IMR-90 (cell line): Measurements from ENCODE around the gene CELSR2. TPM values are rescaled to one million over a fixed set of nuclear protein-coding genes. Genes with fewer than 3 reads are reported as not detected.

Experiments
- ATAC-seq: fragments of 200-7000 bp; cut with Tn5 transposase; 2 replicates; pipeline ENCODE4 v1.9.1; 2020; ENCODE audit warnings: low read depth, mild to moderate bottlenecking, moderate library complexity
- BruUV-seq: library from RNA; stranded (reverse); fragments of 400-500 nt; replicated peaks from 2 replicates; lab custom pipeline; 2021; lab: Mats Ljungman, UMichigan
- CTCF ChIA-PET: fragments of 300-600 bp; formaldehyde crosslinking; extraction: SDS; loops from one replicate; lab custom pipeline; 2021; ENCODE audit warnings: antibody characterized with exemption; lab: Yijun Ruan, JAX
- POLR2A ChIA-PET: fragments of 300-600 bp; sonication (Branson Sonifier 250); formaldehyde crosslinking; loops from one replicate; lab custom pipeline; 2022; ENCODE audit warnings: antibody characterized with exemption; ENCODE audit not compliant: unreplicated experiment; lab: Charles Lee
- DNase-seq: peaks from one replicate; pipeline ENCODE4 v3.0.0; 2013
- H2AFZ ChIP-seq: replicated peaks from 2 replicates; pipeline ENCODE3; 2013; ENCODE audit warnings: low read length, mild to moderate bottlenecking; ENCODE audit not compliant: poor library complexity
- H2AK5ac ChIP-seq: 2 replicates; pipeline ENCODE4 v1.6.1; 2013; ENCODE audit warnings: low read depth, low read length, inconsistent platforms
- H2AK9ac ChIP-seq: replicated peaks from 2 replicates; pipeline ENCODE3; 2013; ENCODE audit warnings: mild to moderate bottlenecking, low read depth, low read length, moderate library complexity; ENCODE audit not compliant: poor library complexity
- H2BK120ac ChIP-seq: 2 replicates; pipeline ENCODE4 v1.6.1; 2013; ENCODE audit warnings: low read depth, low read length, inconsistent platforms
- H2BK15ac ChIP-seq: 3 replicates; pipeline ENCODE4 v1.6.1; 2013; ENCODE audit warnings: low read depth, low read length, inconsistent platforms
- H2BK20ac ChIP-seq: 2 replicates; pipeline ENCODE4 v1.6.1; 2013; ENCODE audit warnings: low read depth, mild to moderate bottlenecking, inconsistent platforms, low read length, moderate library complexity
- H2BK5ac ChIP-seq: 2 replicates; pipeline ENCODE4 v1.6.1; 2013; ENCODE audit warnings: mild to moderate bottlenecking, low read depth, low read length, inconsistent platforms; ENCODE audit not compliant: poor library complexity, severe bottlenecking
- H3K14ac ChIP-seq: replicated peaks from 2 replicates; pipeline ENCODE4 v1.6.1; 2013; ENCODE audit warnings: low read depth, low read length, inconsistent platforms
- H3K18ac ChIP-seq: 2 replicates; pipeline ENCODE4 v1.6.1; 2013; ENCODE audit warnings: low read depth, low read length, control low read depth
- H3K23ac ChIP-seq: 2 replicates; pipeline ENCODE4 v1.6.1; 2013; ENCODE audit warnings: low read depth, low read length, inconsistent platforms
- H3K27ac ChIP-seq: 2 replicates; pipeline ENCODE4 v1.5.1; 2013; ENCODE audit warnings: mild to moderate bottlenecking, control low read depth, low read length; ENCODE audit not compliant: insufficient read depth
- H3K27me3 ChIP-seq: 2 replicates; pipeline ENCODE4 v1.6.1; 2013; ENCODE audit warnings: low read length; ENCODE audit not compliant: control insufficient read depth, insufficient read depth
- H3K36me3 ChIP-seq: 2 replicates; pipeline ENCODE4 v1.6.1; 2013; ENCODE audit warnings: low read length, mixed read lengths; ENCODE audit not compliant: control insufficient read depth, insufficient read depth
- H3K4ac ChIP-seq: 2 replicates; pipeline ENCODE4 v1.6.1; 2013; ENCODE audit warnings: low read depth, low read length, inconsistent platforms
- H3K4me1 ChIP-seq: 2 replicates; pipeline ENCODE4 v1.6.1; 2013; ENCODE audit warnings: low read length, mixed read lengths; ENCODE audit not compliant: control insufficient read depth, insufficient read depth
- H3K4me2 ChIP-seq: 2 replicates; pipeline ENCODE4 v1.6.1; 2013; ENCODE audit warnings: low read depth, mild to moderate bottlenecking, control low read depth, low read length, moderate library complexity
- H3K4me3 ChIP-seq: 2 replicates; pipeline ENCODE4 v1.5.1; 2013; ENCODE audit warnings: low read depth, mild to moderate bottlenecking, control low read depth, low read length, moderate library complexity; ENCODE audit not compliant: insufficient read depth
- H3K56ac ChIP-seq: 2 replicates; pipeline ENCODE4 v1.6.1; 2013; ENCODE audit warnings: low read length, inconsistent platforms; ENCODE audit not compliant: insufficient read depth; ENCODE audit errors: extremely low read depth
- H3K79me1 ChIP-seq, 2 experiments: 2 replicates each; pipeline ENCODE4 v1.6.1; 2013; ENCODE audit warnings: low read length in 2 of 2, inconsistent platforms in 1 of 2, low read depth in 1 of 2
- H3K9ac ChIP-seq: 2 replicates; pipeline ENCODE4 v1.6.1; 2013; ENCODE audit warnings: low read depth, low read length, control low read depth
- H3K9me1 ChIP-seq: 2 replicates; pipeline ENCODE4 v1.6.1; 2013; ENCODE audit warnings: low read length, inconsistent platforms; ENCODE audit not compliant: insufficient read depth
- H3K9me3 ChIP-seq: 2 replicates; pipeline ENCODE4 v1.6.1; 2013; ENCODE audit warnings: low read length; ENCODE audit not compliant: control insufficient read depth, insufficient read depth
- H4K20me1 ChIP-seq: 2 replicates; pipeline ENCODE4 v1.6.1; 2013; ENCODE audit warnings: low read length, inconsistent platforms; ENCODE audit not compliant: insufficient read depth
- H4K5ac ChIP-seq: 2 replicates; pipeline ENCODE4 v1.6.1; 2013; ENCODE audit warnings: mild to moderate bottlenecking, low read depth, low read length, control low read depth
- H4K8ac ChIP-seq, 2 experiments: 2 replicates each; pipeline ENCODE4 v1.6.1; 2013; ENCODE audit warnings: low read depth in 2 of 2, low read length in 2 of 2, control low read depth in 1 of 2, inconsistent platforms in 1 of 2
- H4K91ac ChIP-seq: 2 replicates; pipeline ENCODE4 v1.6.1; 2013; ENCODE audit warnings: low read depth, low read length, inconsistent platforms; ENCODE audit not compliant: insufficient read depth
- BHLHE40 ChIP-seq: fragments of 150-350 bp; IDR thresholded peaks from 2 replicates; pipeline ENCODE4 v1.6.1; 2016; ENCODE audit warnings: mild to moderate bottlenecking, low read depth, low read length
- CEBPB ChIP-seq: IDR thresholded peaks from 2 replicates; pipeline ENCODE4 v1.6.1; 2012; ENCODE audit warnings: low read depth, low read length, improper control_type of control experiment
- FOS ChIP-seq: fragments of 150-350 bp; IDR thresholded peaks from 2 replicates; pipeline ENCODE4 v1.6.1; 2016; ENCODE audit warnings: low read depth, low read length
- MAFK ChIP-seq: IDR thresholded peaks from 2 replicates; pipeline ENCODE4 v1.6.1; 2012; ENCODE audit warnings: low read depth, low read length, improper control_type of control experiment
- MXI1 ChIP-seq: IDR thresholded peaks from 2 replicates; pipeline ENCODE4 v1.6.1; 2012; ENCODE audit warnings: low read depth, mild to moderate bottlenecking, low read length, moderate library complexity, borderline replicate concordance
- SMC3 ChIP-seq: fragments of 150-350 bp; IDR thresholded peaks from 2 replicates; pipeline ENCODE4 v1.6.1; 2016; ENCODE audit warnings: low read depth, mild to moderate bottlenecking, antibody characterized with exemption, low read length, moderate library complexity
- WGBS, 2 experiments: methylation state at CpG; one replicate each; pipeline versions ENCODE4 v1.1.5 to v1.1.7; 2013; ENCODE audit warnings: missing lambda C conversion rate in 2 of 2; ENCODE audit not compliant: insufficient read length in 1 of 2; ENCODE audit errors: extremely low coverage in 2 of 2; 5-methylcytosine and 5-hydroxymethylcytosine counted together
- dilution Hi-C: fragments of 300-500 bp; cut with HindIII; formaldehyde crosslinking; loops from one replicate; pipeline ENCODE4 v1.14.3; 2018; ENCODE audit warnings: low sequenced_read_pairs; ENCODE audit not compliant: unreplicated experiment
- in situ Hi-C: fragments of 300-500 bp; cut with MboI; formaldehyde crosslinking; loops from 3 replicates; pipeline ENCODE4 v1.14.3; 2019; ENCODE audit warnings: low sequenced_read_pairs, inconsistent platforms, mixed read lengths
- intact Hi-C: fragments of 100-400 bp; cut with micrococcal nuclease; formaldehyde crosslinking; loops from 2 replicates; pipeline ENCODE4 v1.10.0; 2022
- polyA plus RNA-seq, 3 experiments: library from polyadenylated mRNA; depleted of rRNA; stranded (reverse); fragments of >200 nt; gene quantifications; 2 replicates each; pipeline ENCODE4 v1.2.3, GENCODE V29; 2012; ENCODE audit warnings: low replicate concordance in 1 of 3
- total RNA-seq: library from RNA; depleted of rRNA; stranded (reverse); fragments of >200 nt; gene quantifications from 2 replicates; pipeline ENCODE4 v1.2.3, GENCODE V29; 2012
- TF ChIP-seq, protein P1 (sequence below): fragments of 150-350 bp; IDR thresholded peaks from 2 replicates; pipeline ENCODE4 v1.6.1; 2017; ENCODE audit warnings: mild to moderate bottlenecking, antibody characterized with exemption, low read length, low read depth

The CELSR2 gene
- total and polyA plus RNA-seq, 2 of the 4 experiments (the other 2 are of a cell fraction), result 1.3 to 5.3 TPM

DNA sequence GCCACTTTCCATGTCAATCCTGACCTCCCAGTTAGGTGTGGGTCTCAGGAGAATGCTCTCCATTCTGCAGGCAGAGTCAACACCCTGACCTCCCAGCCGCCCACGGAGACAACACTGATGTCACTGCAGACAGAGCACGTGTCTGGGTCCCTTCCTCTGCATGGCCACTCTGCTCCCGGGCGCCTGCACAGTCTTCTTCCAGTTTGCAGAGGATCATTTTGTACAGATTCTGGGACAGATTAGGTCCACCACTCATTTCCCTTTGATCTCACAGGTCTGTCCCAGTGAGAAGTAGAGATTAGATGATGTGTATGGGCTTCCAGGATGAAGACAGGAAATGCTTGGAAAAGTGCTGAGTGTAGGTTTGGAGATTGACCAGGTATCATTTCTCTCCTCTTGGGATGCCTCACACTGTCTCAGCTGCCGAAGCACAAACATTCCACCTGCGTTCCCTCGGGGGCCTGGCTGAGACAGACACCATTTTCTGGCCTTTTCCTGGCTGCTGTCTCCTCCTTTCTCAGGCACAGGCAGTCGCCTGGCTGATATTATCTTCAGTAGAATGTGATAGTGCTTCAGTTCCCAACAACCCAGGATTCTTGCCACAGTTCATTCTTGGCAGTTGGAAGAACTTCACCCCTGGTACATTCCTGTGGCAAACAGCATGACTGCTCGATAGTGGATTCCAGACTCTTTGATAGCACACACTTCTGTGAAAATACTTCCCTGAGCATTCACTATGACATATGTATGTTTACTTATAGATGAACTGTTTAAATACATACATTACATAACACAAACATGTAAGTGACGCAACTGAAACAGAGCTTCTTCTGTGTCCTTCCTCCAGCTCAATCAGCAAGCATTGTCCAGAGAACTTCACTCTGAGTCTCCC lies 49.6 kb downstream of the CELSR2 start:
- peak overlapping the region; percentile 97 for H3K14ac ChIP-seq
- intact Hi-C loops, result loop anchor here (1.0 to 5.0 kb wide), 2 partner anchors 16 to 98 kb away; partner anchors contain the start of genes PSRC1 and SORT1
- peak overlapping the region; percentile 95 for H3K4ac ChIP-seq
- no peaks in the 10 kb centered on the region for H3K9me3 ChIP-seq
- in situ Hi-C loops, result no loop called here
- DNase-seq (peak; percentile 97), ATAC-seq (peak; percentile 87)
- peak overlapping the region; percentile 94 for H2BK20ac ChIP-seq
- peak overlapping the region; percentile 91 for H2BK5ac ChIP-seq
- peak overlapping the region; percentile 60 for H3K4me2 ChIP-seq
- peaks cover 4% of the 10 kb centered on the region; the same call in 1 of the 2 replicates for H4K20me1 ChIP-seq
- ChIA-PET POLR2A (no interaction called here), CTCF (no interaction called here)
- BruUV-seq, result no TSS peak
- peak overlapping the region; percentile 73 for H3K18ac ChIP-seq
- H2AK5ac ChIP-seq, result peak overlapping the region; percentile 98
- H3K4me3 ChIP-seq, result no peak overlapping the region
- dilution Hi-C loops, result no loop called here
- H3K9me1 ChIP-seq, result peaks cover 42% of the 10 kb centered on the region
- peak overlapping the region; percentile 97 for H4K91ac ChIP-seq
- peak overlapping the region; percentile 83 for H2BK15ac ChIP-seq
- H3K79me1 ChIP-seq, result peaks cover 0 to 11% of the 10 kb centered on the region in 2 experiments; a peak in 1 of 4 replicates
- H3K56ac ChIP-seq, result peak overlapping the region; percentile 65
- H4K5ac ChIP-seq, result peak overlapping the region; percentile 47
- H4K8ac ChIP-seq, result peak overlapping the region; percentile 37 to 93
- H3K27ac ChIP-seq, result peak overlapping the region; percentile 86
- WGBS, 2 experiments, result 21% methylated on average over 3 of the region's 11 CpGs; no CpG with 5 or more reads in 1 of the 2 experiments
- no peaks in the 10 kb centered on the region for H3K27me3 ChIP-seq
- peak overlapping the region; percentile 28 for H3K9ac ChIP-seq
- peak overlapping the region; percentile 97 for H2BK120ac ChIP-seq
- TF ChIP-seq BHLHE40 (peak; percentile 76), SMC3 (no peak), FOS (0 out of 2 replicates have a peak, but pooled peaks have one; percentile 24), CEBPB (peak; percentile 94), MXI1 (0 out of 2 replicates have a peak, but pooled peaks have one; percentile 27), MAFK (no peak)
- TF ChIP-seq, protein P1, sequence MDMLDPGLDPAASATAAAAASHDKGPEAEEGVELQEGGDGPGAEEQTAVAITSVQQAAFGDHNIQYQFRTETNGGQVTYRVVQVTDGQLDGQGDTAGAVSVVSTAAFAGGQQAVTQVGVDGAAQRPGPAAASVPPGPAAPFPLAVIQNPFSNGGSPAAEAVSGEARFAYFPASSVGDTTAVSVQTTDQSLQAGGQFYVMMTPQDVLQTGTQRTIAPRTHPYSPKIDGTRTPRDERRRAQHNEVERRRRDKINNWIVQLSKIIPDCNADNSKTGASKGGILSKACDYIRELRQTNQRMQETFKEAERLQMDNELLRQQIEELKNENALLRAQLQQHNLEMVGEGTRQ, result peak; percentile 69; the same call in 1 of the 2 replicates
- H2AFZ ChIP-seq, result peak overlapping the region; percentile 89
- H3K23ac ChIP-seq, result peak overlapping the region; percentile 95
- H2AK9ac ChIP-seq, result peak overlapping the region; percentile 96
- no peaks in the 10 kb centered on the region for H3K36me3 ChIP-seq
- peaks cover 26% of the 10 kb centered on the region for H3K4me1 ChIP-seq
